Glomerular endothelial cell (primary cell): Measurements from ENCODE around the gene SEMA3A. TPM values are rescaled to one million over a fixed set of nuclear protein-coding genes. Genes with fewer than 3 reads are reported as not detected.

Experiments
- DNase-seq: peaks from one replicate; pipeline ENCODE4 v3.0.0-alpha.2; 2011; ENCODE audit warnings: low read depth, low spot score; ENCODE audit errors: extremely low read depth
- total RNA-seq: library from RNA; depleted of rRNA; stranded (reverse); fragments of >200 nt; gene quantifications from 2 replicates; pipeline ENCODE4 v1.2.3, GENCODE V29; 2015

Gene SEMA3A
- total RNA-seq, 1 donor from 2014 or later: 7.2 TPM

DNA sequence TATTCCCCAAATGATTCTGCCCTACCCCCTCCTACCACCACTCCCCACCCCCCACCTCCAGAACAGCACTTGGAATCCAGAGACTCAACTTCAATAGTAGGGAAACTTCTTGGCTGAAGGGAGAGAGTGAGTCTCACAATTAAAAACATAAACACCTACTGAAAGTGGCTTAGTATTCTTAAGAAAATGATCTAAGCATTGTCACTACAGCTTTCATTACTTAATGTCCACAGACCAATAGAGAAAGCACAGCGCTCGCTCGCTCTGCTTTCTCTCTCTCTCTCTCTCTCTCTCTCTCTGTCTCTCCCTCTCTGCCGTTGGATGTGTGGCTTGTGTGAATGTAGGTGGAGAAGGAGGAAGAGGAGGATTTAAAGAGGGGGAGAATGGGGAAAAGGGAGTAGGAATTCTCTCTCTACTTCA, 1.5 kb upstream of the SEMA3A start:
- no peak for DNase-seq

DNA sequence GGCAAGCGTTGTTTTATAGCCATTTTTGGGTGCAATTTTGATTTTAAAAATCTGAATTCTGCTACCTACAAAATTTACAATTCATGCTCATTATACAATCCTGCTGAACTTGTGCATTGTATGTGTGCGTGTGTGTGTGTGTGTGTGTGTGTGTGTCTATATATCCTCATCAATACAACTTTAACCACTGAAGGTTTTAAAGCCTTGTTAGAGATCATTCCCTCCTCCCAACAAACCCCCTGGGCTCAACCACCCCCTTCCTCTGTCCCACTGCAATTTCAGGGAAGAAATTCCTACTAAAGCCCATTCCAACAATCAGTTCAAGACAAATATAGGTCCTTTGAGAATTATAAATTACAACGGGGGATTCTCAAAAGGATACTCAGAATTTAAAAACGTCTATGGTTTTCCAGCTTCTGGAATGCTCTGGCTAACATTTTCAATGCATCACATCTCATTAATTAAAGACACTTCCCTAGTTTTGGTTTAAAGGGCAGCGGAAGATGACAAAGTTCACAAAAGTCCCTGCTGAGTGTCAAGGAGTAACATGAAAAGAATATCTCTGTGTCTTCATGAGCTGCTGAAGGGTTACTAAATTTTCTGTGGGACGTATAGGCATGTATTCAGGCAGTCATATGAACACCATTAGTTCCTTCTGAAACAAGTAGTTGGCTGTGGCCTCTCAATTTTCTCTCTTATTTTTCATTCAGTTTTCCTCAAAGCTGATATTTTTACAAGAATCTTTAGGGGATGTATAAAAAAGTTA, 889 bp upstream of the SEMA3A start:
- DNase-seq: no peak

DNA sequence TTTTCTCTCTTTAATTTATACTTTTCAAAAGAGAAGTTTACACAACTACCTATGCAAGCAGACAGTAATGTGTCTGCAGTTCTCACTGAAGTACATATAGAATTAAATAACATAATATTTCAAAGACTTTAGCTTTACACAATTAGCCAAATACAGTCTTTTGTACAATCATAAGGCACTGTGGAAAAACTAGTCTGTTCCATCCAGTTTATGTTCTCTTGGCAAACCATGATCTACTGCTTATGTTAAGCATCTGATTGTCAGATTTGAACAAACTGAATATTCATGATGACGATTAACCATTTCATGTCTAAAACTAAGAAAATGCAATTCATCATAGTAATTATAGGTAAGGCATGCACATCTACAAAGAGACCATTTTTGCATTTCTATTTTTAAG, 842 bp downstream of the SEMA3A start:
- DNase-seq: no peak

DNA sequence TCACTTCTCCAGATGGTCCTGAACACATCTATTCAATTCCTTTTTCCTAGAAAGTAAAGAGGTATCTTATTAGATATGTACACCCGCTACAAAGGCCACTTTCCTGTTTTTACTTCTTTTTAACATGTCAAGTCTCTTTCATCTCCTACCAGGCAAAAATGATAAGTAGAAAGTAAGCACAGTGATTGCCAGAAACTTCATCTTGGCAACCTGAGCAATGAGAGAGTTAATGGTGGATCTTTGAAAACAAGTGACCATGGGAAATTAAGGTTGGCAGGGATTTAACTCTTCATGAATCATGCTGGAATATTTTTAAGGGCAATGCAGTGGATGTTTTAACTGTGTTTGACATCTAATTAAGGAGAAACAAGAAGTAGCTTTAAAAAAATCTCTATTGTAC, 2.7 kb downstream of the SEMA3A start:
- no peak for DNase-seq

DNA sequence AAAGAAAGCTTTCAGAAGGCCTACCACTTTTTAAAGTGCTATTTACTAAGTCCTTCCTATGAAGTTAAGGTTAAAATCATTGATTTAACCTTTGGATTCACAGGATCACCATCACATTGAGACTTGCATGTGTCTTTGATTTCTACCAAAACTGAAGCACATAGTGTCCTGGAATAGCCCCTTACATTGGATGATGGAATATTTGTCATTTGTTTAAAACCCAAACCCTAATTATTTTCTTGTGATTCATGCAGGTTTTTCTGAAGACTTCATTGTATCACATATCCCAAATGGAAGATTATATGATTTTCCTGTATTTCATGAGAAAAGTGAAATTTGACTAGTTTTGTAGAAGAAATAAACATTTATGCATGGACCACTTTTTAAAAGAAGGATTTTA, 3.3 kb downstream of the SEMA3A start:
- DNase-seq: no peak

DNA sequence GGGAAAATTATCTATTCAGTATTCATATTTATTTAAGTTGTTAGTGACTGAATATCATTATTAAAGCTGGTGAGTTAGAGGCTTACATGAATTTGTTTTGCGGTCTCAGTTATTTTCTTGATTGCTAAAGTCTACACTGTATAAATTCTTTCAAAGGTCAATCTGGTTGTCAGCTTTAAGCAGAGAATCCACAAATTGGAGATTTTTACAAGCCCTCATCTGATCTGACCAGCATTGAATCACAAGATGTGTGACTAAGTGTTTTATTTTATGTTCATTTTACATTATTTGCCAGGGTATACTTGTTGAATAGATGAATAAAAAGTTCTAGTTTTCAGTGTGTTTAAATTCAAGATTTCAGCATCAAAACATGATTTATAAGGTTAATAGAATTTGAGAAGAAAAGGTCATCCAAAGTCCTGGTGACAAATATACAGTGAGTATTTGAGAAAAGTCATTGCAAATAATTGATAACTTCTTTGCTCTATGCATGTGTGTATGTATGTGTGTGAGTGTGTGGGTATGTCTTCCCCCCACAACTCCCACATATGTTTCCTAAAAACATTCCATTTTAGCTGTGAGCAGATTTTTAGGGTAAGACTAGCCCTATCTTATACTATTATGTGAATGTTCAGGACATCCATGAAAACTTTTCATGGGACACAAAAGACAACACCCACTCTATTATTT, 4.4 kb downstream of the SEMA3A start:
- no peak for DNase-seq

DNA sequence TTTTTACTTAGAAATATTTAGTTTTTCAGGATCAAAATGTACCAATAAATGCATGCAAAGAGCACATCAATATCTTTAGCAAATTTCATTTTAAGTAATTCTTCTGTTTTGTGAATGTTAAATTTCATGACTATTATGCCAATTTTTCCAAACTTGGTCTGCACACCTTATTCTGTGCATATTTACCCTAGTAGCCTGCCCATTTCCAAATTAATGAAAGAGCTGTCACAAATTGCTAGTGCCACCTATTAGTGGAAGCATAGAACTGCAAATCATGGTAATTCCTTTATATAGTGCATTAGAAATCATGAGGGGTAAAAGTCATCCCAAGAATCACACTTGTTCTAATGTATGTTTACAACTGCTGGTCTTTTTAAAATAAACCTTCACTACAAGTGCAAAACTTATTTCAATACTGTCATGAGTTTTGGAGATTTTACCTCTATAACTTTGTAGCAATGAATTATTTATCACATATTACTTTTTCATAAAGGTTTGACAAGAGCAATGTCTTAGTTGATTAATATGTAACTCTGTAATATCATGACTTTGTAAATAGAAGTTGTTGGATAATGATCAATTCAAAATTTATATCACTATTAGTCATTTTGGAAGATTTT, 5.7 kb downstream of the SEMA3A start:
- no peak for DNase-seq

DNA sequence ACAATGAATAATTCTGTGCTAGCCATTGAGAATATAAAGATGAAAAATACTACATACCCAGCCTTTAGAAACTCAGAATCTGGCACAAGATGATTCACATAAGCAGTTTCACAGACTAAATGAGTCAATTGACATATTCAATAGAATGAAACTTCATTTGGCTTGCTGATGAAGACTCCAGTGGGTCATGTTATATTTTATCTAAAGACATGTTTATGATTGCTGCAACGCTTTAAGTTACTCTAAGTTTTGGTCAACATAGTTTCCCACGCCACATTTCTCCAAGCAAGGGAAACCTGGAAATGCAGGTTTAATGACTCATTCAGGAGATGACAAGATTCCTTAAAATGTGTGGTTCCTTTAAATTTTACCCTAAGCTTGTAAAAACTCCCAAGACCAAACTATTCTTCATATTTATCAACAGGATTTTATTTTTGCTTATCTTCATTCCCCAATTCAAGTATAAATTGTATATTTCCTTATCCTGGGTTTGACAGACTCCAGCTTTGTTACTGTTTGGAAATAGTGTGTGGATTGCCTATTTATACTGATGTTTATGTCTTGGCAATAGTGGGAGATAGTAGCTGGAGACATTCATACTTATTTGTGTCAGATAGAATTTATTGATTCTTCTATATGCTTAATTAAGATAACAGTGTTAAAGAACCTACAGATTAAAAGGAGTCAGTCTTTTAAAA, 6.6 kb downstream of the SEMA3A start:
- no peak for DNase-seq

DNA sequence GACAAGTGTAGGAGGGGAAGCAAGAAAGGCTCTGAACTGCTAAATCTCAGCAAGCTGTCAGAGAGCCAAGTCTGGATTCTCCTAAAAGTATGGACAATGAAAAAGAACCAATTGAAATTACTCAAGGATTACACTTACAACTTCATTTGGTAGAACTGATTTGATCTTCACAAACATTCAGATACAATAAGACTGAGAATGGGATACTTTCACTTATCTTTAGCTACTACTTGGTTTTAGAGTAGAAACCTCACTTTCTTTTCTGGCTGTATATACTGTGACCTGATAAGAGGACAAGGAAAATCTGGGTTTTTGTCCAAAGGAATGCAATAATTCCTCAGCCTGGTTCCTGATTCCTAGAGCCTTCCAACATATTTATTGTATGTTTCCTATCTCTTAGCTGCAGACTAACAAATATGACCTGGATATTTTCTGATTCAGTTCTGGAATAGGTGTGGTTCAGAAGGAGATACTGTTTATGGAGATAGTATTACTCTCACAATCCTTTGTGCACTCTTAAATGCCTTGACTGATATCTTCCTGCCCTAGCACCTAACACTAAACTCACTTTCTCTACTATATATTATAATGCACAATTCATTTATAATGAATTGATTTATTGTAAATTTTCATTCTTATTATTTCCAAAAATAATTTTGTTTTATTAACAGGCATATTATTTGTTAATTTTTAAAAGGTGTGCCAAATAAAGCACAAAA, 7.3 kb downstream of the SEMA3A start:
- no peak for DNase-seq

DNA sequence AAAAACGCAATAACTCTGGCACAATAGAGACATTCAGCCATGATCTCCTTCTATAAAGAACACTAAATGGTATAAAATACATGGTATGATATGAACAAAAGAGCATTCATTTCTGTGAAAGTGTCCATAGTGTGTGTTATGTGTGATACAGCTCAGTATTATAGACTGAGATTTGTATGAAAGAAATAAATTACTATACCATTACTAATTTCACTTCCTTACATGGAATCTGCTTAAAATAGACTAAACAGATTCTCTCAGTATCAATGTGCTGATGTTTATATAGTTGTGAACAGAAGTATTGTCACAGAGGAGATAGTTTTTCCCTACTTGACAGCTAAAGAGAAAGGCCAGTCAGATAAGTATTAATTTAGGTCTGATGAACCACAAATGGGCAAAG, 10.8 kb downstream of the SEMA3A start:
- no peak for DNase-seq

DNA sequence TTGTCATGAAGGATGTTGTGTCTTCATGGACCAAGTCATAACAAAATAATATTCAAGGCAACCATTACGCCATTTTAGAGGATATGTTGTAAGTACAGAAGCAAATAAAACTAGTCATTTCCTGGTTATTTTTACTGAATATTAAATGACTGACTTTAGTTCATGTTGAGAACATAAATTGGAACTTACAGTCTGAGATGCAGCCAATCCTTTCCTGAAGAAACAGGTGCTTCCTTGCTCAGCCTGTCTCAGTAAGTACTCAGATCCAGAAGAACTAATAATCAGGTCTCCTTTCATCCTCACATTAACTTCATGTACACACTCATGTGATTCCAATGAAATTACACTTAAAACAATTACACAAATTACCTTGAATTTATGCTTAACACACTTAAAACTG, 12.3 kb downstream of the SEMA3A start:
- no peak for DNase-seq

DNA sequence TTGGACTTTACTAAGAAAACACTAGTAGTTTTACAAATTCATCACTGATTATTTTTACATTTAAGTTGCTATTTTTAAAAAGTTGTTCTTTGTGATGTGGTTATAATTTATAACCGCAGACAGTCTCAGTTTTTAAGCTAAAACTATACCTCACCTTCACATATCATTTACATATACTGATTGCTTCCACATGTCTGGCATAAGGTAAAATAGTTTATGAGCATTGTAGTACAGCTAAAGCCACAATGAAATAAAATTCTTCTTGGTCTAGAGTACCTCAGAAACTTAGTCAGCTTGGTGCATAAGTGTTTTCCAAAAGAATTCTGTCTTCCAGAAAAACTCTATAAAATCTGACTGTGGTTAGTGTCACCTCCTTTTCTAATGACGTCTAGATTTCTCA, 13.0 kb downstream of the SEMA3A start:
- DNase-seq: no peak

DNA sequence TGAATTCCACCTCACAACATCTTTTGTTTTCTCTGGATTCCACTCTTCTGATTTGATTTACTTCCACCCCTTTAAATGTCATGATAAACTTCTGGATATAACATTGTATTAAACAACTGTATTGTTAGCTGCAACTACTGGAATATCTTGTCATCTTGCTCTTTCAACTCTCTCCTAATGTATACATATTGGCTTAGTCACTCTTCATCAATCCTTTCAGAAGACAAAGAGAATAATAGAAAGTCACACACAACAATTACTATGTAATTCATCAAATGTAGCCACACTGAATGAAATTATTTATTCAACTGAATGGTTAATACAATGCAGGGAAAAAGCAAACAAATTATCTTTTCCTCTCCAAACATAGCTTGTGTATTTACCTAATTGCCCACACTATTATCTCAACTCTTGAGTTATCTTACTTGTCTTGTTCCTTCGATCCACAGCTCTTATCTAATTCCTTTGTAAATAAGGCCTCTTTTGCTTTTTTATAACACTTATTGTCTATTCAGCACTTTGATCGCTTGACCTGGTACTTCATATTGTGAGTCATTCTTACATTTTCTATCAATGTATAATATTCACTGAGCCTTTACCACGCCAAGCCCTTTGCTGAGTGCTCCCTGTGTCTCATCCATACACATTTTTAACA, 16.7 kb downstream of the SEMA3A start:
- DNase-seq: no peak

DNA sequence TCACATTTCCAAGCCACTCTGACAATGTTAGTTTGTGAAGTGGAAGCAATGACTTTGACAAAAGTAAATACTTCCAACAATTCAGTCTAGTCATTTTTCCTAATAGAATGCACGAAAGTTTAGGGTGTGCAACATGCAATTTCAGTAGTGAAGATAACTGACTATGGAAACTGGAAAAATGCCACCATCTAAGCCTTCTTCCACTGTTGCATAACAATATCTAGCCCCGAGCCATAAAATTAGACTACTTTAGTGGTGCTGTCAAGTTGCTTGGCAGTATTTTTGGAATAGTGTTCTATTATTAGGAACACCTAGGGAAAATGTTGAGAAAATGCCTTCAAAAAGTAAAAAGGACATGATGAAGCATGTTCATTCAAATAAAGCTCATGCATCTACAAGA, 17.9 kb downstream of the SEMA3A start:
- DNase-seq: no peak

DNA sequence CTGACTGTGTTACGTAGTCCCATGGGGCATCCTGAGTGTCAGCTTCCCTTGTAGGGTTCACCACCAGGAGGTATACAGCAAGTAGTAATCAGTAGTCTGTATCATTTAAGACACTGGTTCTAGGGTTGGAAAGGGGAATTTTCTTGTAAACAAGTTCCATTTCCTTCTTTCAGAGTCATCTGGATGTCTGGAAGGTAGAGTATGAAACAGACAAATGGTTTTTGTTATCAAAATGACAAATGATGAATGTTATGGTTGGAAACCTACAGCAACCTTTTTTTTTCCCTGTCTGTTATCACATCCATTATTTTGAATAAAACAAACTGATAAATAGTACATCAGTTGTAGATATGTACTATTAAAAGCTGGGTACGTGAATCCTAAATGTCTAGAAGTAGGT, 19.1 kb downstream of the SEMA3A start:
- DNase-seq: no peak

DNA sequence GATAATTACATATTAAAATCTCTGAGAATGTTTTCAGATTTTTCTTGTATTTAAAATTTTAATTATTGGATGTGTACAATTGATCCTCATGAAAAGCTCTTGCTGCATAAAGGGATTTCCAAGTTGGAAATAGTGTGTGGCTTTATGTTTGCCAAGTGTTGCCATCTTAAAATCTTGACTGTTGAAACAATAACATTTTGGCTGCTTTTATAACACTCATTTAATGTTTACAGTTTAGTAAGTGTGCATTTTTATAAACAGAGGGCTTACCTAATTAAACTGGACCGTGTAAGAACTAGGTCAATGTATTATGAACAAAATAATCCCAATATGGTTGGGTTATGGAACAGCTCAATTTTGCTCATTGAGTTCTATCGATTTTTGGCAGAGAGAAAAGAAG, 23.9 kb downstream of the SEMA3A start:
- no peak for DNase-seq

DNA sequence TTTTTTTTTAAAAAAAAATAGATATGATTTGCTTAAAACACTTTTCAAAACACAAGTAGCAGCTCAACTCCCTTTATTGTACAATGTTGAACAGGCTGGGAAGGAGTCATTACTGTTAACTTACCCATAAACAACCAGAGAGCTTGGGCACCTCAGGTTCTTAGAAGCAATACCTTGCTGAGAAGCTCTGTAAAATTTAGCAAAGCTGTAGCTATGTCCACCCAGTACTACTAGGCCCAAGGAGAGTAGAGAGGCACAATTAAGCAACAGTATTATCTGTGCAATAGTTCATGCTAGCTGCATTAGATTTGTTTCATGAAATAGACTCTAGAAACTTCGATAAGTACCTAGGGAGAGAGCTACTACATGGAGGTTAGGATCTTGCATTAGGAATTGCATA, 32.0 kb downstream of the SEMA3A start:
- no peak for DNase-seq

DNA sequence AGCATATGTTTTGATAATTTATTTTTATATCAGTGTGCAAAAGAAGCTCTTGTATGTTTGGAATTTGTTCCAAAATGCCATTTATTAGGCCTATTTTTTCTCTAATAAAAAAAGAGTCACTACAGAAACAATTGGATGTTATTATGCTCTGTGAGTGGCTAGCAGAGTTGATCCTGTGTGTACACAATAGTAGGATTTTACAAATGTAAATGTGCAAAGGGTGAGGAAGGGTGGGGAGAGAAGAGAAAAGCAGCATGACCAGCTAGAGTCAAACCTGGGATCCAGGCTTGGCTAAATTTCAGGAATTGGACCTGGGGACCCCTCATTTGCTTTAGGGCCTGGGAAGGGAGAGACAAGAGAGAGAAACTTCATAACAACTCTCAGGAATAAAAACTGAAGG, 32.5 kb downstream of the SEMA3A start:
- no peak for DNase-seq

DNA sequence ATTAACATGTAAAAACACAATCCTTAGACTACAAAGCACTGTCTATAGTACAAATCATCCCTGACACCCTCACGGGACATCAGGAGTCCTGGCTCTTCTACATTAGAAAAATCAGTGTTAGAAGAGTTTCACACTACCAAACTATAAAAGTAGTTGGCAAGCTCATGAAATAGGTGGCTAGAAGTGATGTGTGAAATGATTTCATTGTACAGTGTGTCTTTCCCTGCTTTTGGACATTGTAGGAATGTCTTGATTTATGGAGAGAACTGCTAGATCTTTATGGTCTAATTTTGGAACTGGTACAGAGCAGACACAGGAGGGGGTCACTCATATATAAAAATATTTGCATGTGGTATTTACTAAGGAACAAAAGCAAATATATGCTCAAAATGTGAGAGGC, 33.2 kb downstream of the SEMA3A start:
- DNase-seq: no peak

DNA sequence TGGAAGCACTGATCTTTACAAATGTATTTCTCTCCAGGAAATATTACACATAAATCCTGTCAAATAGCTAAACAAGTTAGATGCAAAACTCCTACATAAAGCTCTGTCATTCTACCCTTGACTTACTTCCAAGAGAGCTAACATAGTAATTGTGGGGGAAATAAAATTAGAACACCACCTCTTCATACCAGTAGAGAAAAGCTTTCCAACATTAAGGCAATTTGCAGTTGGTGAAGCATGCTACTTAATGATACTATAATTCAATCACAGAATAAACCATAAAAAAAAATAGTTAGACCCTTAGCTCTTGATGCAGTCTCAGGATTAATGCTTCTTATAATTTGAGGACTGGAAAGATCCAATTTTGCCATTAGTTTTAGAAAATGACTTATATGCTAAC, 35.2 kb downstream of the SEMA3A start:
- no peak for DNase-seq
